ENCODE measurements around the gene GEMIN4.

Gene GEMIN4

DNA sequence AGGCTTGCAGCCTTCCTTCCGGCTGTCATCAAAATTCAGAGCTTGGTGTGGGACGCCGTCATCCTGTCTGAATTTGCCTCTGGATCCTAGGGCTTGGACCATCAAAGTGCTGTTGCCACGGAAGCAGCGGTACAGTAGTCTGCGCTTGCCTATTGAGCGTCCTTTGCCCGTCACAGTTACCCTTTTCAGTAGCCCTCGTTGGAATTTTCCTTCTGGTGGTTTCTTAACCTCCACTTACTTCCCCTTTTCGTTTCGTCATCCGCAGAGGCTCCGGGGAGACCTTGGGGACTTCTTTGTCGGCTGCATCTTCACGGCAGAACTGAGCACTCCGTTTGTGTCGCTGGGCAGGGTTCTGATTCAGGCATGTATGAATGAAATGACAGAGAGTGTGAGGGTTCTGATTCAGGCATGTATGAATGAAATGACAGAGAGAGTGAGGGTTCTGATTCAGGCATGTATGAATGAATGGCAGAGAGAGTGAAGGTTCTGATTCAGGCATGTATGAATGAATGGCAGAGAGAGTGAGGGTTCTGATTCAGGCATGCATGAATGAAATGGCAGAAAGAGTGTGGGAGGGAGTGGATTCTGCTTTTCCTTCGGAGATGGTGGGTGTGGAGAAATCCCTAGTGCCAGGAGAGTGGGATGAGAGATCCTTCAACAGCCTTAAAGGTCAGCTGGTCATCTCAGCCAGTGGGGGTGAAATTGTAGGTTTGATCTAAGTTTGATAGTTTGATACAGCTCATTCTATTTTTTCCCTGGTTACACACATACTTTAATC is 11.6 kb downstream of the GEMIN4 start:
- DNase-seq, result no peak

GRCh38 chr17:737561-738113 is 14.4 kb downstream of the GEMIN4 start:
- DNase-seq, result no peak

DNA sequence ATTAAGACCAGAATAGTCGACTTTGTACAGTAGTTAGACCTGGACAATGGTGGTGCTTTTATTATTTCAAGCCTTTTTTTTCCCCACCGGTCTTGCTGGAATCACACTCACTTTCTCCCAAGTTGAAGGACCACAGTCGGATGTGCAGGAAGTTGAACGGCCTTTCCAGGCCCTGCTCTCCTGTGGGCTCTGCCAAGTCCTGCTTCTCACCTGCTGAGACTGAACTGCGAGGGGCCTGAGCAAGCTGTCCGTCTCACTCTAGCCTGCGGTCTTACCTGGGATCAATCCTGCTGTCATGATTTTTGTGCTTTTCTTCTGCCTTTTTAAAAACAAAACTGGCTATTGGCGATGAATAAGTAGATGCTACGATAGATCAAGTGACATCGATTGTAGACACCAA is 18.3 kb downstream of the GEMIN4 start:
- no peak for DNase-seq

DNA sequence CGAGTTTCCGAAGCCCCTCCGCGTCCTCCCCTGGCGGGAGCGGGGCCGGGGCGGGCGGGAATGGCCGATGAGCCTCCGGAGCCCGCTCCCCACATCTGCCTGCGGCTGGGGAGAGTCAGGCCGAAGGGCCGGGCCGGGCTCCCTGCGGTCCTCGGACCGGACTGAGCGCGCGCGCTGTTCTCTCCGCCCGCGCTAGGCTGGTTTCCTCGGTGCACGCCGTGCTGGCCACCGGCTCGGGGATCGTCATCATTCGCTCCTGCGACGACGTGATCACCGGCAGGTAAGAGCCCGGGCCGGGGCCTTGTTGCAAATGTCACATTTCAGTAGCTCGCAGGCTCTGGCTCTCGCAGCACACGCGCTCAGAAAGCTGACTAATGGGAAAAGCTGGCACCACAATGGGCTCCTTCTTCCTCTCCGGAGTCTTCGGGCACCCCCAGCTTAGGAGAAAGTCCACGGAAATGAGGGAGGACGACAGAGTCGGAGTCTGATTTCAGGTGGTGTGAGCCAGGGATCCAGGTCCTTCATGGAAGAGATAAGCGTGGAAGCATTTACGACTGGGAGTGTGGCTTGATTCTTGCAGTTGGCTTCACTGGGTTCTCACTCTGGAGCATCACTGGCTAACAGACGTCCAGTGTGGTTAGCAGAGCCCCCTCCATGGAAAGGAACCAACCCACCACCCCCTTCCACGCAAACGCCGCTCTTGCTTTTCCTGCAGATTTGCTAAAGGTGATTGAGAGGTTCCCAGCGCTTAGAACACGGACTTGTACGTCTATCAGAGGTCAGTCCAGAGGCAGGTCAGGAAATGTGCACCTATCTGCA is 19.0 kb downstream of the GEMIN4 start:
- DNase-seq, result peak; percentile 32

GRCh38 chr17:732067-732901 is 19.8 kb downstream of the GEMIN4 start, which contains the start of gene TLCD3A:
Gene TLCD3A (plus strand): TSS chr17:732596. CDS start chr17:732648, 52 bp downstream.
- DNase-seq, result peak; percentile 48

GRCh38 chr17:731644-732066 is 20.4 kb downstream of the GEMIN4 start:
- no peak for DNase-seq

- DNase-seq, result no peak
Measured at GRCh38 chr17:728911-729310, 23.2 kb downstream of the GEMIN4 start.

DNA sequence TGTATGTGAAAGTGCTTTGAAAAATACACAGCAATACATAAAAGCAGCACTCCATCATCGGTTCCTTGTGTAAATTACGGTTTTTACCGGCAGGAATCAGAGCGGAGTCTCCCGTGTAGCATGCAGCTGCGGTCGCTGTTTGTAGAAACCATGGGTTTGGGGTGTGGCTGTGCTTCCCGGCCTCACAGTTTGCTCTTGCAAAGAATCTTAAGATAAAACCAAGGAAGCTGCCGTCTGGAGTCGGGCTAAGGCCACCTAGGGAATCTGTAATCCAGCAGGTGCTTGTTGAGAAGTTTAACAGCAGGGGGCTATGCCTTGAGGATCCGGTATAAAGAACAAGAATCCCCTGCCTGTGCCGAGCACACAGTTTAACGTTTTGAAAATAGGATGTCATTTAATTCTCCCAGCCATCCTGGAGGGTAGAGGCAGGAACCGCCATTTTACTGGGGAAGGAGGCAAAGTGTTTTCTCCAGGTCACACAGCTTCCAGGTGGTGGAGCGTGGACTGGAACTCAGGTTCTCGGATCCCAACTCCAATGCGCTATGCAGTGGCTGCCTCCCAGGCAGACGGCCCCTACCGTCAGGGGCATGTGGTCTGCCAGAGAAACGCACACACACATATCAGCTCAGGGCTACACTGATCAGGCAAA is 25.7 kb downstream of the GEMIN4 start:
- DNase-seq, result no peak

DNA sequence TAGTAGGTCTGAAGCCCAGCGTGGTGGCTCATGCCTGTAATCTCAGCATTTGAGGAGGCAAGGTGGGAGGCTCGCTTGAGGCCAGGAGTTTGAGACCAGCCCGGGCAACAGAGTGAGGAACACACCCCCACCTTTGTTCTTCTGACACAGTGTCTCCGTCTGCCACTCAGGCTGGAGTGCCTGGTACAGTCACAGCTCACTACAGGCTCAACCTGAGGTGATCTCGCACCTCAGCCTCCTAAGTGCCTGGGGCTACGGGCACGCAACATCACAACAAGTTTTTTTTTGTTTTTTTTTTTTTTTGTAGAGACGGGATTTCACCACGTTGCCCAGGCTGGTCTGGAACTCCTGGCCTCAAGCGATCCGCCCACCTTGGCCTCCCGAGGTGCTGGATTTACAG is 26.3 kb downstream of the GEMIN4 start:
- no peak for DNase-seq

- DNase-seq, result no peak
Measured at GRCh38 chr17:725084-725483, 27.0 kb downstream of the GEMIN4 start.

DNA sequence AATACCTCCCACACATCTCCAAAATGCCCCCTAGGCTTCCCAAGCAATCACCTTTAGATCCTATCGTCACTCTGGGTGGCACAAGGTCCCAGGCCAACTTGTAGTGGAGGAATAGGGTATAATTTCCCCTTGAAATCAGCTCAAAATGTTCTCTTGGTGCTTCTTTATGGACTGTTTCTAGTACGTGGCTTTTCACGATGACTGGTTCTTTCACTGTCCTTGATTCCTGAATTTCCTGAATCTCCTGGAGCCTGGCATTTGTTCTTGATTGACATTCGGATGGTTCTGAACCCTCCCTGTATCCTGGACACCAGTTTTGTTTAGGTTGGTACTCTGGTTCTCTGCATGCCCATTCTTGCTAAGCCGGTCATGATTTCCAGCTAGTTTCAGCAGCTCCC is 30.5 kb downstream of the GEMIN4 start:
- DNase-seq, result no peak

DNA sequence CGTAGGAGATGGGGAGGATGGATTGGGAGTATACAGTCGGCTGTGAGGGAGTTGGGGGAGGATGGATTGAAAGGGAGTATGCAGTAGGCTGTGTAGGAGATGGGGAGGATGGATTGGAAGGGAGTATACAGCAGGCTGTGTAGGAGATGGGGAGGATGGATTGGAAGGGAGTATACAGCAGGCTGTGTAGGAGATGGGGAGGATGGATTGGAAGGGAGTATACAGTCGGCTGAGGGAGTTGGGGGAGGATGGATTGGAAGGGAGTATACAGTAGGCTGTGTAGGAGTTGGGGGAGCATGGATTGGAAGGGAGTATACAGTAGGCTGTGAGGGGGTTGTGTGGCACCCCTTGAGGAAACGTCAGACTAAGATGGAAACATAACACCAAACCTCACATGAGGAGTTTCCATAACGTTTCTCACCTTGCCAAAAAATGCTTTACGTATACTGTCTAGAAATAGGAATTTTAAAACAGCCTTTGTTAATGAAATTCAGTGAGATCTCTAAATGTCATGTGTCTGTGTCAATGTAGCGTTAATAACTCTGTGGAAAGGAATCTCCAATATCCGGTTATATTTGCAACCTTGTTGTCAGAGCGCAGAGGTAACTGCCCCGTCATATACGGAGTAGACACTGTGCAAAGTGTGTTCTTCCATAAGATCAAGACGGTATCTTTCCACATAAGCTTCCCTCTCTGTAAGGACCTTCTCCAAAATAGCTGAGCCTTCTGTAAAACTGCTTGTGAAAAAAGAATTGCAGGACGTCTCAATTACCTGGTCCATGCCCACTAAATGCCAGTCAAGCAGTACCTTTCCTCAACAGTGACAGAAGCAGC is 31.1 kb downstream of the GEMIN4 start:
- no peak for DNase-seq

- no peak for DNase-seq
Measured at GRCh38 chr17:718075-718474, 34.0 kb downstream of the GEMIN4 start.

DNA sequence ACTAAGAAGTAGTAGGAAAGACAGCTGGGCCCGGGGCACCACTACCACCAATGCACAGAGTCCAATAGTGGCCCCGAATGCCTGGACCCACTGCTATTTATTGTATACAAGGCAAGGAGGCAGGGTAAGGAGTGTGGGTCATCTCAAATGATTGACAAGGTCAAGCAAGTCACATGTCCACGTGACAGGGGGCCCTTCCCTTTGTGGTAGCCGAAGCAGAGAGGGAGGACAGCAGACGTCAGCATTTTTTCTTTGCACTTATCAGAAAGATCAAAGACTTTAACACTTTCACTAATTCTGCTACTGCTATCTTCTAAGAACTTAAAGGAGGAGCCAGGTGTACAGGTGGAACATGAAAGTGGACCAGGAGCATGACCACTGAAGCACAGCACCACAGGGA is 43.9 kb downstream of the GEMIN4 start:
- DNase-seq, result no peak

DNA sequence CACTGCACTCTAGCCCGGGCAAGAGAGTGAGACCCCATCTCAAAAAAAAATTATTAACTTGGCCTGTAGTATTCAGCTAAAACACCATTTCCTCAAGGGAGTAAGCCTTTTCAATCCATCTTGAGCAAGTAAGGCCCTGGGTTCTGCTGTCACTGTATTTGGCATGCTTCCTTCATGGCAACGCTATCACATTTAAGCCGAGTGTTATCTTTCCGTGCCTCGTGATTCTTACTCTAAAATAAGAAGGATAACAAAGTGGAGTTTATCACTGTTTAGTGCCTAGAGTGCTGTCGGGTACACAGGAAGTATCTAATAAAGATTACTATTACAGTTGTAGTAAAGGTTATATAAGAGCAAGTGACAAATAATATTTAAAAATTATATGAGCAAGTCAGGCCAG is 46.2 kb downstream of the GEMIN4 start:
- no peak for DNase-seq

DNA sequence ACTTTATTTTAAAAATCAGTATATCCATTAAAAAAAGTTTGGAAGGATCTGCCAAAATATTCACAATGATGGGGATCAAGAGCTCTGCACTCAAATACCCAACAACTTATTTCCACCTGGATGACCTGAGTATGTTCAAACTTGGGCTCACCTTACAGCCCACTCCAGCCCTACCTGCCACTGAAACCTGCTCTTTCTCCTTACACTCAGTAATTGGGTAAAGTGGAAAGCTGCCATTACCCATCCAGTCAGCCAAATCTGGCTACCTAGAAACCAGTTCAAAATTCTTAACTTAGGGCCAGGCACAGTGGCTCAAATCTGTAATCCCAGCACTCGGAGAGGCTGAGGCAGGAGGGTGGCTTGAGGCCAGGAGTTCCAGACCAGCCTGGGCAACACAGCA is 47.1 kb downstream of the GEMIN4 start:
- DNase-seq, result no peak

DNA sequence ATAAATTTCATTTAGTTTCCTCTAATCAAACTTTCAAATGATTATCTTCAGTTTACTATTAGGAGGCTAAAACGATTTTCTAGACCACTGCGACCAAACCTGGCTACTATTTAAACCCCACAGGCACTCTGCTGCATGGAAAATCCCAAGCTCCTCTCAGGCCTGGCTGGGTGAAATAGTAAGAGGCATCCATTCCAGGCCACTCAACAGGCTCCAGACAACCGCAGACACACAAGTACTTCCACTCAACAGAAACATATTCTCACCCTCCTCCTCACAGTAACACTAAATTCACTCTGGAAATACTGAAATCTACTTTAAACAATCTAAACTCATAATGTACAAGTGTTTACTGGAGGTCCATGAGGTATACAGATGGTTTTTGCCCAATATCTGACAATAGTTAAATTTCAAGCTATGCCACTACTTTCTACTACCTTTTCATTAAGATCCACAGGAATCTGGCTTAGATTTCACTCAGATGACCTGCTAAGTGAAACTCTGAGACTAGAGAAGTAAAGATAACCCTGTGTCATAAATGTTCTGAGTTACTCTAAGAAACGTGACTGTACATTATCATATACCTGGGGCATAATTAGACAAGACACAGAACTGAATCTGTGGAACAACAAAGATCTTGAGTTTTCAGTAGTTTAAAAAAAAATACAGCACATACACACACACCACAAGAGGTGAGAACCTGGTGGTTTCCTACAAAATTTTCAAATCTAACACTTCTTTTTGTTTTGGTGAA is 47.8 kb downstream of the GEMIN4 start:
- no peak for DNase-seq

DNA sequence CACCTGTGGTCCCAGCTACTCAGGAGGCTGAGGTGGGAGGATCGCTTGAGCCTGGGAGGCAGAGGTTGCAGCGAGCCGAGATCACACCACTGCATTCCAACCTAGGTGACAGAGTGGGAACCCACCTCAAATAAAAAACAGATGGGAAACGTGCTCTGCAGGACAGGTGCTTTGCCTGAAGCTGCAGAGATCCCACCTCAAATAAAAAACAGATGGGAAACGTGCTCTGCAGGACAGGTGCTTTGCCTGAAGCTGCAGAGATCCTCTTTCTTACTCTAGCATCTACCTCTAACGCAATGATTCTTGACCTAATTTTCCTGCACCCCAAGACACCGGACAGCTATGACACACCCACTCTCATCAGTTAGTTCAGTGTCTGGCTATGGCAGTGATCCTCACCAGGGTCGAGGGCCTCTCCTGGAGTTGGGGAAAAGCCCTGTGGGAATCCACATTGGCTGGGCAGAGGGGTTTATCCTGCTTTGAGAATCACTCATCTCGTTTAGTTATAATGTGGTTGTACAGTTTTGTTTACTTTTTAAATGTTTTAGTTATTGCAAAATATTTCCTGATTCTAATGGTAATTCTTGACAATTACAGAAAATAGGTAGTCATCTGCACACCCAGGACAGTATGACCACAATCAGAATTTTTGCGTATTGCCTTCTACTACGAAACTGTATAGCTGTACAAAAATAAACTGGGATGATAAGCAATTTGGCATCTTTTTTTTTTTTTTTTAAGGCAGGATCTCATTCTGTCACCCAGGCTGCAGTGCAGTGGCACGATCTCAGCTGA is 48.8 kb downstream of the GEMIN4 start:
- DNase-seq, result no peak

GRCh38 chr17:700504-701094 is 51.5 kb downstream of the GEMIN4 start:
- no peak for DNase-seq
